8988T (cell line): ENCODE measurements around the gene THRB.

Experiments used
- DNase-seq: peaks from one replicate; pipeline ENCODE4 v3.0.0; 2011

Gene THRB

GRCh38 chr3:24487325-24488262 is 7.1 kb downstream of the THRB start:
- no peak for DNase-seq

- no peak for DNase-seq
Observed at GRCh38 chr3:24485511-24485910, 9.1 kb downstream of the THRB start.

GRCh38 chr3:24483873-24484272 is 10.8 kb downstream of the THRB start:
- no peak for DNase-seq

GRCh38 chr3:24482096-24482705 is 12.4 kb downstream of the THRB start:
- DNase-seq, result no peak

GRCh38 chr3:24481193-24481592 is 13.5 kb downstream of the THRB start:
- no peak for DNase-seq

GRCh38 chr3:24480497-24480896 is 14.2 kb downstream of the THRB start:
- DNase-seq, result no peak

- DNase-seq, result no peak
Observed at GRCh38 chr3:24479816-24480215, 14.8 kb downstream of the THRB start.

- no peak for DNase-seq
Observed at GRCh38 chr3:24476871-24477656, 17.6 kb downstream of the THRB start.

- no peak for DNase-seq
Observed at GRCh38 chr3:24475925-24476324, 18.7 kb downstream of the THRB start.

- DNase-seq, result no peak
Observed at GRCh38 chr3:24474862-24475261, 19.8 kb downstream of the THRB start.

- no peak for DNase-seq
Observed at GRCh38 chr3:24472358-24472757, 22.3 kb downstream of the THRB start.

- DNase-seq, result no peak
Observed at GRCh38 chr3:24471486-24471885, 23.2 kb downstream of the THRB start.

- no peak for DNase-seq
Observed at GRCh38 chr3:24470277-24470676, 24.4 kb downstream of the THRB start.

- DNase-seq, result no peak
Observed at GRCh38 chr3:24464389-24464788, 30.3 kb downstream of the THRB start.

- no peak for DNase-seq
Observed at GRCh38 chr3:24462737-24463136, 31.9 kb downstream of the THRB start.

- DNase-seq, result no peak
Observed at GRCh38 chr3:24460974-24461373, 33.7 kb downstream of the THRB start.

GRCh38 chr3:24457719-24458118 is 36.9 kb downstream of the THRB start:
- DNase-seq, result no peak

- no peak for DNase-seq
Observed at GRCh38 chr3:24454856-24455255, 39.8 kb downstream of the THRB start.

GRCh38 chr3:24454393-24454792 is 40.3 kb downstream of the THRB start:
- no peak for DNase-seq

- no peak for DNase-seq
Observed at GRCh38 chr3:24451461-24452099, 43.1 kb downstream of the THRB start.

GRCh38 chr3:24450160-24450907 is 44.3 kb downstream of the THRB start:
- no peak for DNase-seq

GRCh38 chr3:24447836-24448235 is 46.8 kb downstream of the THRB start:
- DNase-seq, result no peak
